NCI-H187 (cell line): ENCODE measurements around the gene PLXNA4.
A peak's percentile ranks its signal among the peaks of the same experiment; 100 is the strongest.

Experiments
- DNase-seq, 2 experiments: peaks; one replicate each; lab custom pipeline; 2025; lab: John Stamatoyannopoulos, UW

The PLXNA4 gene

GRCh38 chr7:132116369-132116768 is 459.9 kb downstream of the PLXNA4 start:
- DNase-seq: no peak

GRCh38 chr7:132115758-132116157 is 460.5 kb downstream of the PLXNA4 start:
- no peak for DNase-seq

- no peak for DNase-seq
These were observed 461.2 kb downstream of the PLXNA4 start for GRCh38 chr7:132115028-132115427.

DNA sequence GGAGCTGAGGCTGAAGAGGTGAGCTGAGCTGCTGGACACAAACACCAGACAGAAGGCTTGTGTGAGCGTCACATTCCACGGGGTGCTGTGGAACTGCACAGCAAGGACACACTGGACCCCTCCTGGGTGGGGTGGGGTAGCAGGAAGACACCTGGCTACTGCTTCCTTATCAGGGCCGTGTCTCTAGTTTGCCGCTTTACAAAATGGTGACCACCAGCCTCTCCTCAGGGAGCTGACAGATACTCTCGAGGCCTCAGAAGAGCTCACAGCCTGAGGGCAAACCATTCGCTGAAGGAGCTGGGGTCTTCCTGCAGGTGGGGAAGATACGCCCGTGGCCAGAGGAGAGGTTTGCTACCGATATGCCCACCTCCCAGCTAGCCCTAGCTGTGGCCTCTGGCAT is 461.9 kb downstream of the PLXNA4 start:
- DNase-seq: no peak

DNA sequence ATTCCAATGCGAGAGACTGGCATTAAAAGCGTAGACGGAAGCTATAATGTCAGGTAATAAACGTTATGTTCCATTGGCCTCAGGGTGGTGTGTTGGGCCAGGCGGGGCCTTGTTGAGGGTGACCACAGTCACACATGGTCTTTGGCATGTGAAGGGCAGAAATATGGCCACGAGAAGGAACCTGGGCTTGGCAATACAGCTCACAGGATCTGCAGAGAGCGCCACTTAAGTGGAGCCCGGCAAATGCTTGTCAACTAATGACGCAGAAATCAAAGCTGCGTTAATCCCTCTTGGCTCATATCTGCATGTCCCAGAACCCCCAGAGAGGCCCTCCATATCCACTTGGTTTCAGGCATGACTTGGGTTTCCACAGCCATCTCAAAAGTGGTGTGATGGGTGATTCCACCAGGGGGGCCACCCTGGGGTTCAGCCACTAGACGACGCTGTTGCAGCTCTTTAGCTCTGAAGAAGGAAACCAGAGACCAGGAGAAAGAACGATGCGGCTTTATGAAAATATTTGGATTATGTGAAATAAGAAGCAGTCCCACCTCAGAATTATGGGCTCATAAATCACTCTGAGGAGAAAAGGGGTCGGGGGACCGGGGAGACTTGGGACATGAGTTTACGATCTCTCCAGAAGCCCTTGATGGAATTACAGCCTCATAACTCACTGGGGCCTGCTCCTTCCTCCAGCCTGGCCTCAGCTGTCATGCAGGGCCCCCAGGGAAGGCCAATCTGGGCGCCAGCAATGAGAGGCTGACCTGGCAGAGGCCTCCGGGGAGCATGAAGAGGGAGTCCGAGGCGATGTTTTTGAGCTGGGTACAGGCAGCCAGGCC is 462.5 kb downstream of the PLXNA4 start:
- DNase-seq: peak; percentile 76 to 80

- no peak for DNase-seq
These were observed 463.6 kb downstream of the PLXNA4 start for GRCh38 chr7:132112657-132113056.

DNA sequence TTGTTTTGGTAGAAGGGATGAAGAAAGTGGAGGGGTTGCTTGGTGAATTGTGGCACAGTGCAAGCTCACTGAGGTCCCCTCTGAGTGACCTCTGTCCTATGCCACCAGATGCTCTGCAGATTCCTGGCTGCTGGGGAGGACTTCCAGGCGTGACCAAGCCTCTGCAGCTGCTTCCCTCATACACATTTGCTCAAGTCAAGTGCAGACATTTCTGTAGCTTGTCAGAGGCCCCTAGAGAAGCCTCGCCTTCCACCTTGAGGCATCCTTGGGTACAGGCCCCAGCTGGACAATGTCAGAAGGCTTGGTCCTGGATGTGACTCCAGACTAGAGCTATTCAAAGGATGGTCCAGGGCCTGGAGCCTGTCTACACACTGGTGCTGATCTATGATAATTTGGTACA is 464.2 kb downstream of the PLXNA4 start:
- DNase-seq: no peak

DNA sequence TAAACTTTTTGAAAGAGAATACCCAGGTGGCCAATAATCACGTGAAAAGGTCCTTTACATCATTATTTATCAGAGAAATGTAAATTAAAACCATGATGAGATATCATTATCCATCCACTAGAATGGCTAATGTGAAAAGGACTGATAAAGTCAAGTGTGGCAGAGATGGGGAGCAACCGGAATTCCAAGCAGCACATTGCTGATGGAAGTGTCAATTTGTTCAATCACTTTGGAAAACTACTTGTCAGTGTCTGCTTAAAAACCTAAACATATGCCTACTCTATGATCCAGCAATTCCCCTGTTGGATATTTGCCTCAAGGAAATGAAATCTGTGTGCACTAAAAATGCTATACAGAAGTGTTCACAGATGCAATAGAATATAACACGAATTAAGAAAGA is 465.6 kb downstream of the PLXNA4 start:
- DNase-seq: no peak

DNA sequence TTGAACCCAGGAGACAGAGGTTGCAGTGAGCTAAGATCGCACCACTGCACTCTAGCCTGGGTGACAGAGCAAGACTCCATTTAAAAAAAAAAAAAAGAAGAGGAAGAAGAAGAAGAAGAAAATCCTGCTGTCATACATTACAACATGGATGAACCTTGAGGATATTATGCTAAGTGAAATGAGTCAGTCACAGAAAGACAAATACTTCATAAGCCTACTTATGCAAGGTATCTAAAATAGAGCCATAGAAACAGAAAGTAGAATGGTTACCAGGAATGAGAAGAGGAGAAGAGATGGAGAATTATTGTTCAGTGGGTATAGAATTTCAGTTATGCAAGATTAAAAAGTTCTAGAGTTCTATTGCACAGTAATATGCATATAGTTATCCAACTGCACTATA is 466.5 kb downstream of the PLXNA4 start:
- no peak for DNase-seq

- no peak for DNase-seq
These were observed 467.7 kb downstream of the PLXNA4 start for GRCh38 chr7:132108563-132108962.

- DNase-seq: no peak
These were observed 469.8 kb downstream of the PLXNA4 start for GRCh38 chr7:132106491-132106890.

DNA sequence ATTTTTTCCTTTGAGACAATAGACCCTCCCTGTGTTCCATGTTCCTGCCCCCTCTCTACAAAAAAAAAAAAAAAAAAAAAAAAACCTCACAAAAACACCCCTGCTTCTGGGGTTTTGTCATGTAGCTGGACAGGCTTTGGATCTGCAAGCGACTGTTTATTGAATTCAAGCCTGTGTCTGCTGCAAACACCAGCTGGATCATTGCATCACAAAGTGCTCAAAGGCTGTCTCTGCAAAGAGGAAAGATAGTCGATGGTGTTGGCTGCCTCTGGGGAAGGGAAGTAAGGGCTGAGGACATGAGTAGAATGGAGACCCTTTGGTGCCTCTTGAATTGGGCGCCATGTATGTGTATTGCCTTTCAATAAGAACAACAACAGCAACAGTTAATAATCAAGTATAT is 471.2 kb downstream of the PLXNA4 start:
- no peak for DNase-seq

DNA sequence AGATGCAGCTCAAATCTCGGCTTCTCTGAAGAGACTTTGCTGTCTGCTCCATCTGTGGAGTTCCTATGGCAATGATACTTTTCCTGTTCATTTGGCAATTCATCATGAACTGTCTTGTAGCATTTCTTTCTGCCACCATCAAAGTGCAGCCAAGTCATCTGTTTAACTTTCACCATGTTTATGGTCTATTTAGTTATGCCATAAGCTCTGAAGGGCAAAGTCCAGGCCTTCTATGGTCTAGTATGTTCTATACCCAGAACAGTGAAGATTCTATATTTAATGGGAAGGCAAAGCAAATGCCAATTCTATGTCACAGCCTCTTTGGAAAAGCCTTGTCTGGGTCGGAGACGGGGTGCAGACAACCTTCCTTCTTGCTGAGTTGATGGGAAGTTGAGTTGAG is 472.6 kb downstream of the PLXNA4 start:
- DNase-seq: no peak

DNA sequence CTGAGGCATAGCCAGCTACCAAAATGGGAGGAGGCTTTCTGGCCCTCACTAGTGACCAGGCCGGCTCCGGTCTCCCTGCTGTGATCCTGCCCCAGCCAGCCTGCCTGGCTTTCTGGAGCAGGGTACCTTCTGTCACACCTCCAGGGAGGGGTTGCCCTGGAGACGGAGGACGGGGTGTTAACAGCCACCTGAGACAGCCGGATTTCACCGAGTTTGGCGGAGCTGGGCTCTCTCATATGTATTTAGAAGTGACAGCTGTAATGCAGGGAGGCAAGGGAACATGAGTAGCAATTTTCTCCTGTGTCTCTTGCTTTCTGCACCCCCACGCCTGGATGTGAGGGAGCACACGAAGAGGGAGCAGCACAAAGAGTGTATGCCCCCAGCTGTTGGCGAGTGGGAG is 473.3 kb downstream of the PLXNA4 start:
- no peak for DNase-seq

DNA sequence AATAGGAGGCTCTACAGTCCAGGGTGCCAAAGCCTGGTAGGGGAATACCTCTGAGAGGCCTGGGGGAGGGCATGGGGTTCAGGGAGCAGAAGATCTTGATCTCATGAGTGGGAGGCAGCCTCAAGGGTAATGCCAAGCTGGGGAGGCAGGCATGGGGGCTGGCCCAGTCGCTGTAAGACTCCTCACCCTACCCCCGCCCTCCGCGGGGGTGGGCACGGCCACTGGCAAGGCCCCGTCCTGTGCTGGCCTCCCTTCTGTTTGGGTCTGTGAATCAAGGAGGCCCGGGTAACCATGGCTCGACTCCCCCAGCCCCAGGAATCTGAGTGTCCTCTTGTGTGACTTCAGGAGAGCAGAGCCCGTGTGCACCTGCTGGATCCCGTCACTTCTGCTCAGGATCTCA is 473.9 kb downstream of the PLXNA4 start:
- DNase-seq: no peak

- DNase-seq: no peak
These were observed 475.3 kb downstream of the PLXNA4 start for GRCh38 chr7:132100981-132101380.

DNA sequence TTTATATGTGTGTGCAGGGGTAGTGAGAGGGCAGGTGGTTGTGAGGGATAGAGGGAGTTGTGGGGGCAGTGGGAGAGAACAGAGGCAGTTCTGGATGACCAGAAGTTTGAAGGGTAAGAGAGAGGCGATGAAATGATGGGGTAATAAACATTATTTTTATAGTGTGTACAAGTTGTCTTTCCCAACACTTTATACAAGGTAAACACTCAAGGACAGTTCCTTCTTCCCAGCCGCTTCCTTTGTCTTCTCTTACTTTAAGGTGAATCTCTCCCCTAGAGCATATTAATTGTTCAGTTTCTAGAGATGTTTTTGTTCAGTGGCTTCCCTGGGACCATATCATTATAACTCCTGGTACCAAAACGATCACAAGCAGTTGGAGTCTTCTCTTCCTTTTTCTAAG is 475.8 kb downstream of the PLXNA4 start:
- DNase-seq: no peak

- DNase-seq: no peak
These were observed 477.1 kb downstream of the PLXNA4 start for GRCh38 chr7:132099163-132099562.

DNA sequence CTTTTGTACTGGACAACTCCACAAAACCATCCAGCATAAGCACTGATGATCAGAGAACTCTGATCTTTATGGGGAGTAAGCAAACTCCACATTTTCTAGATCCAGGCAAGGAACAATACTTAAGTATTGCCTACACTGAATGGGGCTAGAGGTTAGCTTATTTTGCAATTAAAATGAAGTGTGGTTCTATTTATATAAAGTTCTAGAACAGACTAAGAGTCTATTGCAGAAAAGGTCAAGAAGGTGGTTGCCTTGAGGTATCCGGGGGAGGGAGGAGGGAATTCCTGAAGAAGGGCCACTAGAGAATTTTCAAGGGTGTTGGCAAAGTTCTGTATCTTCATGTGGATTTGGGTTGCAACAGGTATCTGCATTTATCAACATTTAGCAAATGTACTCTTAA is 477.9 kb downstream of the PLXNA4 start:
- DNase-seq: no peak

GRCh38 chr7:132097550-132098134 is 478.6 kb downstream of the PLXNA4 start:
- no peak for DNase-seq

- peak in 1 of 2 experiments; percentile 30 for DNase-seq
These were observed 481.0 kb downstream of the PLXNA4 start for GRCh38 chr7:132095111-132095765.

GRCh38 chr7:132092106-132092505 is 484.2 kb downstream of the PLXNA4 start:
- peak; percentile 30 to 64 for DNase-seq

- DNase-seq: no peak
These were observed 484.6 kb downstream of the PLXNA4 start for GRCh38 chr7:132091706-132092105.
